IPS-20b (cell line): ENCODE measurements around the gene HOXA2.

Experiments
- H3K27ac ChIP-seq: one replicate; pipeline ENCODE4 v1.5.1; 2013; ENCODE audit warnings: low read length
- H3K27me3 ChIP-seq: 2 replicates; pipeline ENCODE4 v1.6.1; 2013; ENCODE audit warnings: mild to moderate bottlenecking, low read length, inconsistent platforms; ENCODE audit not compliant: insufficient read depth
- H3K36me3 ChIP-seq: 2 replicates; pipeline ENCODE4 v1.6.1; 2013; ENCODE audit warnings: low read depth, mild to moderate bottlenecking, inconsistent platforms, low read length, moderate library complexity; ENCODE audit not compliant: insufficient read depth
- H3K4me1 ChIP-seq: 2 replicates; pipeline ENCODE4 v1.6.1; 2013; ENCODE audit warnings: mild to moderate bottlenecking, control low read depth, inconsistent platforms, low read length, moderate library complexity; ENCODE audit not compliant: insufficient read depth
- H3K4me3 ChIP-seq: 2 replicates; pipeline ENCODE4 v1.5.1; 2013; ENCODE audit warnings: mild to moderate bottlenecking, low read length, inconsistent platforms
- H3K9ac ChIP-seq: 2 replicates; pipeline ENCODE4 v1.6.1; 2013; ENCODE audit warnings: low read depth, mild to moderate bottlenecking, inconsistent platforms, low read length, moderate library complexity
- H3K9me3 ChIP-seq: 2 replicates; pipeline ENCODE4 v1.6.1; 2013; ENCODE audit warnings: mild to moderate bottlenecking, low read depth, low read length, inconsistent platforms; ENCODE audit not compliant: insufficient read depth

HOXA2 gene

GRCh38 chr7:27097686-27098577, 4.6 kb downstream of the HOXA2 start:
- peaks cover 5% of the 10 kb centered on the region; the same call in 1 of the 2 replicates for H3K9me3 ChIP-seq
- peak overlapping the region; percentile 60 for H3K4me3 ChIP-seq
- no peak overlapping the region for H3K27ac ChIP-seq

GRCh38 chr7:27096768-27097514, 5.5 kb downstream of the HOXA2 start:
- Histone ChIP-seq H3K9ac (no peak overlapping the region), H3K4me1 (peaks cover 23% of the 10 kb centered on the region), H3K36me3 (no peaks in the 10 kb centered on the region), H3K9me3 (peaks cover 5% of the 10 kb centered on the region; the same call in 1 of the 2 replicates), H3K27me3 (peaks cover 100% of the 10 kb centered on the region), H3K27ac (no peak overlapping the region), H3K4me3 (peak overlapping the region; percentile 60)

More at GRCh38 chr7:27097686-27098577, 4.6 kb downstream of the HOXA2 start:
- no peak overlapping the region for H3K9ac ChIP-seq
- no peaks in the 10 kb centered on the region for H3K36me3 ChIP-seq
- peaks cover 15% of the 10 kb centered on the region for H3K4me1 ChIP-seq
- H3K27me3 ChIP-seq = peaks cover 100% of the 10 kb centered on the region

GRCh38 chr7:27095897-27096767, 6.4 kb downstream of the HOXA2 start, which contains the start of gene HOXA1:
HOXA1 (minus strand) TSS chr7:27096000; CDS start chr7:27095912, 88 bp downstream.
- Histone ChIP-seq H3K36me3 (no peaks in the 10 kb centered on the region), H3K27me3 (peaks cover 100% of the 10 kb centered on the region), H3K9ac (no peak within 1 kb of the TSS), H3K4me1 (peaks cover 25% of the 10 kb centered on the region), H3K9me3 (peaks cover 5% of the 10 kb centered on the region; the same call in 1 of the 2 replicates), H3K27ac (no peak within 1 kb of the TSS), H3K4me3 (peak within 1 kb of the TSS; percentile 60)

GRCh38 chr7:27095050-27095896, 7.2 kb downstream of the HOXA2 start:
- Histone ChIP-seq H3K27ac (no peak overlapping the region), H3K4me1 (peaks cover 23% of the 10 kb centered on the region), H3K9ac (no peak overlapping the region), H3K9me3 (peaks cover 5% of the 10 kb centered on the region; the same call in 1 of the 2 replicates), H3K36me3 (no peaks in the 10 kb centered on the region), H3K4me3 (peak overlapping the region; percentile 60), H3K27me3 (peaks cover 100% of the 10 kb centered on the region)

- H3K36me3 ChIP-seq = no peaks in the 10 kb centered on the region
- H3K27ac ChIP-seq = no peak overlapping the region
- H3K27me3 ChIP-seq = peaks cover 100% of the 10 kb centered on the region
- H3K4me1 ChIP-seq = peaks cover 23% of the 10 kb centered on the region
- H3K9ac ChIP-seq = no peak overlapping the region
- H3K4me3 ChIP-seq = peak overlapping the region; percentile 25; the same call in 1 of the 2 replicates
- H3K9me3 ChIP-seq = peaks cover 5% of the 10 kb centered on the region; the same call in 1 of the 2 replicates
Measured at GRCh38 chr7:27094304-27095049, 8.0 kb downstream of the HOXA2 start.

GRCh38 chr7:27093184-27093895, 9.1 kb downstream of the HOXA2 start:
- Histone ChIP-seq H3K9me3 (peaks cover 5% of the 10 kb centered on the region; the same call in 1 of the 2 replicates), H3K36me3 (no peaks in the 10 kb centered on the region), H3K4me1 (peaks cover 23% of the 10 kb centered on the region), H3K4me3 (no peak overlapping the region), H3K27ac (no peak overlapping the region), H3K9ac (no peak overlapping the region), H3K27me3 (peaks cover 100% of the 10 kb centered on the region)

GRCh38 chr7:27092819-27093110, 9.7 kb downstream of the HOXA2 start:
- peaks cover 23% of the 10 kb centered on the region for H3K4me1 ChIP-seq
- H3K9me3 ChIP-seq = peaks cover 5% of the 10 kb centered on the region; the same call in 1 of the 2 replicates
- H3K4me3 ChIP-seq = no peak overlapping the region
- no peaks in the 10 kb centered on the region for H3K36me3 ChIP-seq
- no peak overlapping the region for H3K9ac ChIP-seq
- peaks cover 100% of the 10 kb centered on the region for H3K27me3 ChIP-seq
- no peak overlapping the region for H3K27ac ChIP-seq

- Histone ChIP-seq H3K36me3 (no peaks in the 10 kb centered on the region), H3K27me3 (peaks cover 100% of the 10 kb centered on the region), H3K9me3 (peaks cover 5% of the 10 kb centered on the region; the same call in 1 of the 2 replicates), H3K9ac (no peak overlapping the region), H3K4me3 (no peak overlapping the region), H3K4me1 (peaks cover 19% of the 10 kb centered on the region), H3K27ac (no peak overlapping the region)
Measured at GRCh38 chr7:27091941-27092818, 10.3 kb downstream of the HOXA2 start.

- Histone ChIP-seq H3K4me1 (peaks cover 18% of the 10 kb centered on the region), H3K9ac (no peak overlapping the region), H3K4me3 (no peak overlapping the region), H3K27ac (no peak overlapping the region), H3K36me3 (no peaks in the 10 kb centered on the region), H3K27me3 (peaks cover 98% of the 10 kb centered on the region), H3K9me3 (peaks cover 5% of the 10 kb centered on the region; the same call in 1 of the 2 replicates)
Measured at GRCh38 chr7:27091105-27091504, 11.4 kb downstream of the HOXA2 start.
